AG09309 (cell line): ENCODE measurements around the gene DMBT1.
"Not testable (repeated sequence)": the region's sequence is repeated elsewhere in the genome, so short reads cannot be mapped to it uniquely, and the experiment has no call there.

Source experiments
- DNase-seq: peaks from one replicate; pipeline ENCODE4 v3.0.0-alpha.2; 2010; ENCODE audit warnings: low read depth
- H3K4me3 ChIP-seq: 2 replicates; pipeline ENCODE4 v1.5.1; 2011; ENCODE audit warnings: mild to moderate bottlenecking, low read depth, low read length, moderate library complexity; ENCODE audit not compliant: control insufficient read depth
- CTCF ChIP-seq: IDR thresholded peaks from 2 replicates; pipeline ENCODE4 v1.5.1; 2011; ENCODE audit warnings: mild to moderate bottlenecking, low read depth, low read length, inconsistent platforms; ENCODE audit not compliant: insufficient read depth, control insufficient read depth; ENCODE audit errors: missing control alignments

Gene DMBT1

GRCh38 chr10:122568551-122568950, 8.0 kb downstream of the DMBT1 start:
- no peak for TF ChIP-seq CTCF
- H3K4me3 ChIP-seq = no peak overlapping the region
- no peak for DNase-seq

GRCh38 chr10:122570920-122571319, 10.4 kb downstream of the DMBT1 start:
- no peak overlapping the region for H3K4me3 ChIP-seq
- no peak for DNase-seq
- TF ChIP-seq CTCF = no peak

- H3K4me3 ChIP-seq = no peak overlapping the region
- no peak for DNase-seq
- no peak for TF ChIP-seq CTCF
Observed at GRCh38 chr10:122571892-122572291, 11.3 kb downstream of the DMBT1 start.

GRCh38 chr10:122575776-122576175, 15.2 kb downstream of the DMBT1 start:
- TF ChIP-seq CTCF = no peak
- DNase-seq = no peak
- H3K4me3 ChIP-seq = no peak overlapping the region

GRCh38 chr10:122576291-122576690, 15.7 kb downstream of the DMBT1 start:
- no peak overlapping the region for H3K4me3 ChIP-seq
- DNase-seq = no peak
- no peak for TF ChIP-seq CTCF

GRCh38 chr10:122577311-122577885, 16.8 kb downstream of the DMBT1 start:
- no peak for TF ChIP-seq CTCF
- H3K4me3 ChIP-seq = no peak overlapping the region
- no peak for DNase-seq

- DNase-seq, H3K4me3 ChIP-seq: not testable (repeated sequence)
Observed at GRCh38 chr10:122586070-122586469, 25.5 kb downstream of the DMBT1 start.
